Adipocyte (in vitro differentiated cells): ENCODE measurements around the gene SMYD2.

Experiments
- DNase-seq: peaks from one replicate; pipeline ENCODE4 v3.0.0-alpha.2; 2015; ENCODE audit warnings: low read depth
- H3K27me3 ChIP-seq: replicated peaks from 2 replicates; pipeline ENCODE4 v1.7.0; 2013; ENCODE audit warnings: mild to moderate bottlenecking, low read length, moderate library complexity; ENCODE audit not compliant: control insufficient read depth, insufficient read depth
- H3K36me3 ChIP-seq: 2 replicates; pipeline ENCODE4 v1.7.0; 2013; ENCODE audit warnings: low read length, mild to moderate bottlenecking, moderate library complexity; ENCODE audit not compliant: control insufficient read depth, insufficient read depth, severe bottlenecking
- H3K4me1 ChIP-seq: 2 replicates; pipeline ENCODE4 v1.7.0; 2013; ENCODE audit warnings: mild to moderate bottlenecking, low read length, moderate library complexity; ENCODE audit not compliant: control insufficient read depth, insufficient read depth
- H3K4me3 ChIP-seq: 2 replicates; pipeline ENCODE4 v1.7.0; 2013; ENCODE audit warnings: mild to moderate bottlenecking, low read length, moderate library complexity
- H3K9ac ChIP-seq: 2 replicates; pipeline ENCODE4 v1.7.0; 2013; ENCODE audit warnings: mild to moderate bottlenecking, low read length, moderate library complexity
- H3K9me3 ChIP-seq: 2 replicates; pipeline ENCODE4 v1.7.0; 2013; ENCODE audit warnings: mild to moderate bottlenecking, low read length, moderate library complexity; ENCODE audit not compliant: control insufficient read depth

Gene SMYD2

DNA sequence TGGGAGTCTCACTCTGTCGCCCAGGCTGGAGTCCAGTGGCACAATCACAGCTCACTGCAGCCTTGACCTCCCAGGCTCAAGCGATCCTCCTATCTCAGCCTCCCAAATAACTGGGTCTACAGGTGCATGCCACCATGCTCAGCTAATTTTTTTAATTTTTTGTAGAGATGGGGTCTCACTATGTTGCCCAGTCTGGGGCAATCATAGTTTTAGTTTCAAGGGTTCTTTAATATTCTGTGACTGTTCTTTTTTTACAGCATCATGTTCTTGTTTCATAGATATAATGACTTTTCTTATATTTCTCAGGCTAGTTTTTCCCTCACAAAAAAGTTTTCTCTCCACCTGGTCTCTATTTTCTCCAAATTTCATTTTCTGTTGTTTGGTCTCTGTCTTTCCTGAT lies 25.4 kb upstream of the SMYD2 start:
- Histone ChIP-seq H3K9ac (no peak overlapping the region), H3K4me1 (no peaks in the 10 kb centered on the region), H3K4me3 (no peak overlapping the region), H3K36me3 (no peaks in the 10 kb centered on the region), H3K9me3 (peaks cover 8% of the 10 kb centered on the region), H3K27me3 (no peaks in the 10 kb centered on the region)
- DNase-seq = no peak

DNA sequence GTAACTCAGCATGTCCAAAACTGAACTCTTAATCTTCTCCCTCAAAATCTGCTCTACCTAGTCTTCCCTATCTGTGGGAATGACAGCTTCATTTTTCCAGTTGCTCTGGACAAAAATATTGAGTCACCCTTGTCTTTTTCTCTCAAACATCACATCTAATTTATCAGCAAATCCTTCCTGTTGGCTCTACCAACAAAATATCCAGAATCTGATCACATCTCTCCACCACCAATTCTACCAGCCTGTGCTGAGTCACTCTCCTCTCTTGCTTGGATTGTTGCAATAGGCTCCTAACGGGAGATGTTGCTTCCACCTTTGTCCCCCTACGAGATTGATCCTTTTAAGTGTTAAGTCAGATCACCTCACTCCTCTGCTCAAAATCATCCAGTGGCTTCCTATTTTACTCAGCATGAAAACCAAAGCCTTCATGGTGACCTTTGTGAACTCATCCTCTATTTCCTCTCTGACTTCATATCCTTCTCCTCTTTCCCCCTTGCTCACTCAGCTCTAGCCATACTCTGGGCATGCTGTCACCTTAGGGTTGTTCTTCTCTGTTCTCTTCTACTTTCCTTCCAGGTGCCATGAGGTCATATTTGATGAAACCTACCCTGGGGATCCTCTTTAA lies 21.5 kb upstream of the SMYD2 start:
- H3K4me3 ChIP-seq = no peak overlapping the region
- H3K9ac ChIP-seq = no peak overlapping the region
- peak; percentile 32 for DNase-seq
- no peaks in the 10 kb centered on the region for H3K27me3 ChIP-seq
- H3K4me1 ChIP-seq = peaks cover 4% of the 10 kb centered on the region
- H3K9me3 ChIP-seq = peaks cover 8% of the 10 kb centered on the region
- no peaks in the 10 kb centered on the region for H3K36me3 ChIP-seq

DNA sequence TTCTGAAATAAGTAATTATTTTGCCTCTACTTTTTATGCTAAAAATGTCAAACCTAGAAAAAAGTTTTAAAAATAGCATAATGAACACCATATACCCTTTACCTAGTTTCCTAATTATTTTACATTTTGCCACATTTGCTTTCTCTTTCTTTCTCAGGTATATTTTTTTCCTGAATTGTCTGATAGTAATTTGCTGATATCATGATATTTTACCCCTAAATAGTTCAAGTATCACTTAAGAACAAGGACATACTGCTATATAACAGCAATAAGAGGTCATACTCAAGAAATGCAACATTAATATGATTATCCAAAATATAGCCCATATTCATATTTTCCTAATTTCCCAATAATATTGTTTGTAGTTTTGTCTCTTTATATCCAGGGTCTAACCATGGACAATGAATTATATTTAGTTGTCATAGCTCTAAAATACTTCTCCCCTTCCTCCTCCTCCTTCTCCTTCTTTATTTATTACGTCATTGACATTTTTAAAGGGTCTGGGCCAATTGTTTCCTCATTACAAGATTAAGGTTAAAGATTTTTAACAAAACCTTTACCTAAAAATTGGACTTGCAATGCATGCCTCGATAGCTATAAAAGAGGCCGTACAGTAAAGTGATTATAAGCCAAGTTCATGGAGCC lies 20.3 kb upstream of the SMYD2 start:
- Histone ChIP-seq H3K27me3 (no peaks in the 10 kb centered on the region), H3K4me1 (peaks cover 4% of the 10 kb centered on the region), H3K36me3 (no peaks in the 10 kb centered on the region), H3K9ac (no peak overlapping the region), H3K4me3 (no peak overlapping the region), H3K9me3 (peaks cover 2% of the 10 kb centered on the region)
- DNase-seq = no peak

DNA sequence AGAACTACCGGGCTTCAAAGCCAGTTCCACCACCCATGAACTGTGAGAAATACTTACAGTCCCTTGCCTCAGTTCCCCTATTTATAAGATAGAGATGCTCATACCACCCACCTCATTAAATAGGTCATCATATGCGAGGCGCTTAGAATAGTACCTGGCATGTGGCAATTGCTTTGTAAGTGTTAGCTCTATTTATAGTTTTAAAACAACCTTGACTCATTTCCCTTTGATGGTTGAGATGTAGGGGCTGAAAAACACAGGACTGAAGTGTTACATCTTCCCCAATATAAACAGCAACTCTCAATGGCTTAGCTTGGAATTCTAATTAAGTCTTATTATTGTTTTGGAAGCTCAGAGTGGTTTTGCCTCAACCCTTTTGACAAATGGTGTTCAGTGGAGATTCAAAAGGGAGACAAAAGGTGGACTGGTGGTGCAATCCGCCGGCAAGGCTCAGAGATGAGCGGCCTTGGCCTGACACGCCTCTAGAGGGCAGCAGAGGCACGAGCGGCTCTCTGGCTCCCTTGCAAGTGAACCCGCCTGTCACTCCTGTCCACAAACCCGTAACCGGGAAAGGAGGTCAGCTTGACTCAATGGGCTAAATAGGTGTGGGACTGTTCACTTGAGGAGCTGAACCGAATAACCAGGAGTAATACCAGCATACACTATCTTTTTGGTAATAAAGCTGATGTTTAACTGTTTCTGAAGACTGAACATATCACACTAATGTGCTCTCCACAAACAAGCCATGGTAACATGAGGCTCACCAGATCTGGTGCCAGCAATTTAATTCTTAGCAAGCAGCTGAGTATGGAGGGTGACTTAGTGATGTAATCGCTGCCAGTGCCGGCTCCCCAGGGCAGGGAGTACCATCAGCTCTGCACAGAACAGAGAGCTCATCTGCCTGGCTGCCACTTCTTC lies 19.5 kb upstream of the SMYD2 start:
- Histone ChIP-seq H3K27me3 (no peaks in the 10 kb centered on the region), H3K9ac (no peak overlapping the region), H3K4me3 (peak overlapping the region; percentile 63), H3K36me3 (no peaks in the 10 kb centered on the region), H3K4me1 (peaks cover 4% of the 10 kb centered on the region), H3K9me3 (no peaks in the 10 kb centered on the region)
- peak; percentile 94 for DNase-seq

DNA sequence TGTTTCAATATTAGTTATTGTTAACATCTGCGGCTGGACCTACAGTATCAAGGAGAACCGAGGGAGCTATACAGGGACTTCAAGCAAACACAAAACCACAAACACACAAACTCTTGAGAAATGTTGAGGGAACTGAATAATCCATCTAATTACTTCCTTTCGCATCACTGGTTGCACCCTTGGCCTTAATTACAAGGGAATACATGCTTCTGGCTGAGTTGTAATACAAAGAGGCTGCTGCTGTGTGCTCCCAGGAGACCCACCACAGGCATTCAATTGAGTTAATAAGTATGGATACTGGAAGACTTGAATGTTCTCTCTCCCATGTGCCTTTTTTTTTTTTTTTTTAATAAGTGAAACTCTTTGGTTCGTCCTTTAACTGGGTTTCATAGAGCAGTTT lies 16.8 kb upstream of the SMYD2 start:
- no peaks in the 10 kb centered on the region for H3K36me3 ChIP-seq
- H3K9me3 ChIP-seq = no peaks in the 10 kb centered on the region
- H3K4me1 ChIP-seq = peaks cover 4% of the 10 kb centered on the region
- H3K9ac ChIP-seq = no peak overlapping the region
- no peak overlapping the region for H3K4me3 ChIP-seq
- H3K27me3 ChIP-seq = no peaks in the 10 kb centered on the region
- DNase-seq = no peak

DNA sequence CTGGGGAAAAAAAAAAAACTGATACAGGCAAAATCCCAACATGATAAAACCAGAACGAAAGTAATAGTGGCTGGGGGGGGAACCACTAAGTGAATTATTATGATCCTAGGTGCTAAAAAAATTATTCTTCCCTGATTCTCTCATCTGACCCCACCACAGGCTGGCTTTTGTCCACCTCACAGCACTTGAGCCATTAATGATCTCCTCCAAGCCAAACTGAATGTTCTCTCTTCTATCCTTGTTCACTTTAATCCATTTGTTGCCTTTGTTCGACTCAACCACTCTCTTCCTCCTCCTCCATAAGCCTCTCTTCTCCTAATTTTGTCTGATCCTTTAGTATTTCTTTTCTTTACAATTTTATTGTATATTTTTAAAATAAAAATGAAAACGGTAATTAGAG lies 16.0 kb upstream of the SMYD2 start:
- no peaks in the 10 kb centered on the region for H3K9me3 ChIP-seq
- DNase-seq = no peak
- no peak overlapping the region for H3K4me3 ChIP-seq
- no peak overlapping the region for H3K9ac ChIP-seq
- peaks cover 4% of the 10 kb centered on the region for H3K4me1 ChIP-seq
- H3K27me3 ChIP-seq = no peaks in the 10 kb centered on the region
- H3K36me3 ChIP-seq = no peaks in the 10 kb centered on the region

DNA sequence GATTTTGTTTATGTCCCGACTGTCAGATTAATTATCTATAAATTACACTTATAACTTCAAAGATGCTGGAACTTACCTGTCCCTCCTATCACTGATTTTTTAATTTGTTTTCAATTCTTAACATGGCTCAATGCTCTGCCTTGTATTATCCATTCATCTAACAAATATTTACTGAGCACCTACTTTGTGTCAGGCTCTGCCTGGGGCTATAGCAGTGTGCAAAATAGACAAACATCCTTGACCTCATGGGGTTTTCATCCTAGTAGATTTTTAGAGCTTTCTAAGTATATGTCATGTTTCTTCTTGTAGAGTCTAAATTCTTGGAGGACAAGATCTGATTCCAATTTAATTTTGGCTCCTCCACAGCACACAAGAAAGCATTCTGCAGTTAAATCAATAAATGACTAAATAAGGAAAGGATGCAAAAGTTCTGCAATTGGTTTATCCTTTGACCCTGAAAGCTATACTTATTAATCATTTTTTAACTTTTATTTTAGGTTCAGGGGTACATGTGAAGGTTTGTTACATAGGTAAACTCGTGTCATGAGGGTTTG lies 10.8 kb upstream of the SMYD2 start:
- Histone ChIP-seq H3K9me3 (no peaks in the 10 kb centered on the region), H3K9ac (no peak overlapping the region), H3K4me1 (peaks cover 12% of the 10 kb centered on the region), H3K4me3 (no peak overlapping the region), H3K27me3 (no peaks in the 10 kb centered on the region), H3K36me3 (no peaks in the 10 kb centered on the region)
- peak; percentile 38 for DNase-seq

DNA sequence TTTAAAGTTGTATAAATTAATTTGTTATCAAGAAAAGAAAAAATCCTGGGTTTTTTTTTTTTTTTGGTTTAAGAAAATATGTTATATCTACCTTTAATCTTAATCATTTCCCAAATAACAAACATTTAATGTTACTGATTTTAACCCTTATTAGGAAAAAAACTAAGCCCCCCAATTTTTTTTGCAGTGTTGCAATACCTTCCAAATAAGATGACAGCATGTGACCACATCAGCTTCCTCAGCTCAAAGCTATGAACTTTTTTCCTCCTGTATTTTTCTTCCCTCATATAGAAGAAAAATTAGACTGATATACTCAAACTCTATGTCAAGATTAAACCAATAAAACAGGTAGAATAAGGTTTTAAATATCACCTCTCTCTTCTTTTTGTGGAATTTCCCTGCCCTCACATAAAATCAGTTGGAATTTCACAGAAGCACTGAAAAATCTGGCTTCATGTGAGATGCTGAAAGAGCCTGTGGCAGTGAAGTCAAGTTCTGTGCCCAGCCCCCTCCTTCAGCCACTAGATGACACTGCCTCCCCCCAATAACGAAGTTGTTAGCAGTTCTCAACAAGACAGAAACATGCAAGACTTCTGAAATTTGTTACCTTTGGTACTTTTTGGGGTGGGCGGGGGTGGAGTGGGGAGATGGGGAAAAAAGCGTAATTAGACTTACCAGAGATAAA lies 9.6 kb upstream of the SMYD2 start:
- H3K4me3 ChIP-seq = no peak overlapping the region
- H3K9me3 ChIP-seq = no peaks in the 10 kb centered on the region
- H3K36me3 ChIP-seq = no peaks in the 10 kb centered on the region
- DNase-seq = peak; percentile 21
- H3K9ac ChIP-seq = no peak overlapping the region
- peaks cover 12% of the 10 kb centered on the region for H3K4me1 ChIP-seq
- H3K27me3 ChIP-seq = no peaks in the 10 kb centered on the region

DNA sequence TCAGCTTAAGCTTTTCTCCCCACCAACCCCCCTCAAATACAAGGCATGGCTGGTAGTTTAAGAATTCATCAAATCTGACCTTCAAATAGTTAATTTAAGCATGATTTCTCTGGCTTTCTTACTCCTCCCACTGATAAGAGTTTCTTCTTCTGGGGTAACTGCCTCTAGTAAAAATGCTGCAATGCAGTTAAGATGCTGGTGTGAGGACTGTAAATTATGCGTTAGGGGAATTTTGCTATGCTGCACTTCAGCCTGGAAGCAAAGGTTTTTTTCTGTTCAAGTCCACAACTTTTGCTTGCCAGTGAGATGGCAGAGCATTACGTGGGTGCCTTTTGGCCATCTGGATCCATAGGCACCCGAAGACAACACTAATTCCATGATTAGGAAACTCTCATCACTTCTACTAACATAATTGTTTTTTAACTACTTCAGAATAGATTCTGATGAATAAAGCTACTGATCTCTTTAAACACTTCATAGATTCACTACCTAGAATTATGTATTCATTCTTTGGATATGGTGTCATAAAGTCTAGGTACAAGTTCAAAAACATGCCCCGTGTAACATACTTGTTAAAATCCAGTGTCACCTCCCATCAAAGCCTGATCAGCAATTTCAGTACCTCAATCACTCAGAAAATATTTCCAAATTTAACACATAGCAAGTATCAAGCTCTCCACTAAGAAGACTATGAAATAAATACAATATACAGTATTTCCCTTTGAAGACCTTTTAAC lies 8.8 kb upstream of the SMYD2 start:
- no peak for DNase-seq
- H3K27me3 ChIP-seq = no peaks in the 10 kb centered on the region
- H3K9me3 ChIP-seq = no peaks in the 10 kb centered on the region
- no peak overlapping the region for H3K9ac ChIP-seq
- no peaks in the 10 kb centered on the region for H3K36me3 ChIP-seq
- H3K4me3 ChIP-seq = no peak overlapping the region
- peaks cover 12% of the 10 kb centered on the region for H3K4me1 ChIP-seq

DNA sequence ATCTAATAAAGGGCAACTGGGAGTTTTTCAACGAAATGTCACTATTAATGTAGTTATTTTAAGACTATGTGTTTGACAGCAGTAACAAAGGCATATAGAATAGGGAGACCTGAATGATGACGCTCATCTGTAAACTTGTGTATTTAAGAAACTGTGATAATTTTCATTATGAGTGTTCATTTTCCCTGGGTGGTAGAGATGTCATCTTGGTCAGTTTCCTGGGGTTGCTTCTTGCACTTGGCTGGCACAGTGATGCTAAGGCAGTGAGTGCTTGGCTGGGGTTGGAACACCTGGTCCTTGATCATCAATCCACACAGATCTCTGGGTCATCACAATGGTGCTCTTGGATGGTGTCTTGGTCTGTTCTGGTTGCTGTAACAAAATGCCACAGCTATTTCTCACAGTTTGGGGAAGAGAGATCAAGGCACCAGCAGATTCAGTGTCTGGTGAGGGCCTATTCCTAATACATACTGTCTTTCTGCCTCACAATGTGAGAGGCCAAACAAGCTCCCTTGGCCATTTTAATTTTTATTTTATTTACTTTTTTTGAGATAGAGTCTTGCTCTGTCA lies 7.9 kb upstream of the SMYD2 start:
- no peaks in the 10 kb centered on the region for H3K27me3 ChIP-seq
- peaks cover 14% of the 10 kb centered on the region for H3K4me1 ChIP-seq
- no peaks in the 10 kb centered on the region for H3K9me3 ChIP-seq
- H3K9ac ChIP-seq = no peak overlapping the region
- H3K4me3 ChIP-seq = no peak overlapping the region
- H3K36me3 ChIP-seq = no peaks in the 10 kb centered on the region
- no peak for DNase-seq
